HG03060 (cell line): ENCODE measurements around the gene PSEN1.
A peak's percentile ranks its signal among the peaks of the same experiment; 100 is the strongest.

Source experiments
- ATAC-seq: cut with Tn5 transposase; IDR thresholded peaks from one replicate; pipeline ENCODE4 v1.9.1; 2021; ENCODE audit warnings: low read depth, moderate number of reproducible peaks; ENCODE audit not compliant: unreplicated experiment

PSEN1 gene

GRCh38 chr14:73237786-73238423, 101.6 kb downstream of the PSEN1 start:
- no peak for ATAC-seq

- no peak for ATAC-seq
Measured at GRCh38 chr14:73238424-73238852, 102.1 kb downstream of the PSEN1 start.

GRCh38 chr14:73238941-73239340, 102.6 kb downstream of the PSEN1 start:
- no peak for ATAC-seq

GRCh38 chr14:73239393-73240241, 103.3 kb downstream of the PSEN1 start:
- ATAC-seq = no peak

GRCh38 chr14:73240816-73241480, 104.6 kb downstream of the PSEN1 start:
- no peak for ATAC-seq

GRCh38 chr14:73241481-73242165, 105.3 kb downstream of the PSEN1 start:
- ATAC-seq = no peak

GRCh38 chr14:73242357-73242901, 106.1 kb downstream of the PSEN1 start:
- ATAC-seq = no peak

GRCh38 chr14:73243341-73243740, 107.0 kb downstream of the PSEN1 start:
- ATAC-seq = no peak

GRCh38 chr14:73243748-73244147, 107.4 kb downstream of the PSEN1 start:
- no peak for ATAC-seq

- ATAC-seq = no peak
Measured at GRCh38 chr14:73244541-73245290, 108.4 kb downstream of the PSEN1 start.

GRCh38 chr14:73245480-73246325, 109.4 kb downstream of the PSEN1 start:
- ATAC-seq = no peak

GRCh38 chr14:73246387-73247150, 110.3 kb downstream of the PSEN1 start:
- ATAC-seq = no peak

- peak; percentile 32 for ATAC-seq
Measured at GRCh38 chr14:73248108-73248868, 112.0 kb downstream of the PSEN1 start.

GRCh38 chr14:73249108-73249507, 112.8 kb downstream of the PSEN1 start:
- ATAC-seq = no peak

GRCh38 chr14:73249564-73250316, 113.4 kb downstream of the PSEN1 start:
- ATAC-seq = no peak

GRCh38 chr14:73250317-73250713, 114.0 kb downstream of the PSEN1 start:
- no peak for ATAC-seq
